Measurements from ENCODE around the gene EIF2B2.
"Not testable (repeated sequence)": the region's sequence is repeated elsewhere in the genome, so short reads cannot be mapped to it uniquely, and the experiment has no call there.

EIF2B2 gene

GRCh38 chr14:74988993-74989392 is 13.7 kb upstream of the EIF2B2 start:
- DNase-seq (ENCODE audit: low read depth in 3 of 3, low spot score in 1 of 3) = no peak

- not testable (repeated sequence) for DNase-seq (ENCODE audit: low read depth in 3 of 3, low spot score in 1 of 3)
These were observed 8.5 kb upstream of the EIF2B2 start for GRCh38 chr14:74994182-74994581.

- DNase-seq (ENCODE audit: low read depth in 3 of 3, low spot score in 1 of 3) = not testable (repeated sequence)
These were observed 6.9 kb upstream of the EIF2B2 start for GRCh38 chr14:74995781-74996180.

GRCh38 chr14:75001261-75001660 is 1.5 kb upstream of the EIF2B2 start:
- DNase-seq (ENCODE audit: low read depth in 3 of 3, low spot score in 1 of 3) = no peak

GRCh38 chr14:75001899-75002298 is 822 bp upstream of the EIF2B2 start:
- DNase-seq (ENCODE audit: low read depth in 3 of 3, low spot score in 1 of 3) = no peak

DNA sequence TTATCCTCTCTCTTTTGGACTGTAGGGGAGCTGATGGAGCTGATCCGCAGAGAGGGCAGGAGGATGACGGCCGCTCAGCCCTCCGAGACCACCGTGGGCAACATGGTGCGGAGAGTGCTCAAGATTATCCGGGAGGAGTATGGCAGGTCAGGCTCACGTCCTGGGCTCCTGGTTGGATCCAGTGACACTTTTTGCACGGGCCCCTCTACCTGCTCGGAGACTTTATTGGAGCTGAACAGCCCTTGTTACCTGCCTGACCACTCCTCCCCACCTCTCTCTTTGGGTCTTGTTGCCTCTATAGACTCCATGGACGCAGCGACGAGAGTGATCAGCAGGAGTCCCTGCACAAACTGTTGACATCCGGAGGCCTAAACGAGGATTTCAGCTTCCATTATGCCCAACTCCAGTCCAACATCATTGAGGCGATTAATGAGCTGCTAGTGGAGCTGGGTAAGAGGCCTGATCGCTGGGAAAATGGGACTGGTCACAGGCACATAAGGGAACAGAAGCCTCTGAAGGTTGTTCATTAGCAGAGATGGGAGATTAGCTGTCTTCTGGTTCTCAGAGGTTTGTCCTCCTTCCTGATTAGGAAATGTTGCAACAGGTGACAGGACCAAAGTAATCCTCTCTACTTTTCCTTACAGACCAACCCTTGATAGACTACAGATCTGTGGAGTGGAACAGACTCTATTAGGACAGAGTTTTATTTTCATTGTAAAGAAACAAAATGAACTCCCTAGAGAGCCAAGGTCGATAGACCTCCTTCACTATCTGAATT is 718 bp downstream of the EIF2B2 start:
- no peak for DNase-seq (ENCODE audit: low read depth in 3 of 3, low spot score in 1 of 3)

- no peak for DNase-seq (ENCODE audit: low read depth in 3 of 3, low spot score in 1 of 3)
These were observed 2.6 kb downstream of the EIF2B2 start for GRCh38 chr14:75005357-75005756.

GRCh38 chr14:75009176-75009575 is 6.5 kb downstream of the EIF2B2 start:
- DNase-seq (ENCODE audit: low read depth in 3 of 3, low spot score in 1 of 3) = no peak

DNA sequence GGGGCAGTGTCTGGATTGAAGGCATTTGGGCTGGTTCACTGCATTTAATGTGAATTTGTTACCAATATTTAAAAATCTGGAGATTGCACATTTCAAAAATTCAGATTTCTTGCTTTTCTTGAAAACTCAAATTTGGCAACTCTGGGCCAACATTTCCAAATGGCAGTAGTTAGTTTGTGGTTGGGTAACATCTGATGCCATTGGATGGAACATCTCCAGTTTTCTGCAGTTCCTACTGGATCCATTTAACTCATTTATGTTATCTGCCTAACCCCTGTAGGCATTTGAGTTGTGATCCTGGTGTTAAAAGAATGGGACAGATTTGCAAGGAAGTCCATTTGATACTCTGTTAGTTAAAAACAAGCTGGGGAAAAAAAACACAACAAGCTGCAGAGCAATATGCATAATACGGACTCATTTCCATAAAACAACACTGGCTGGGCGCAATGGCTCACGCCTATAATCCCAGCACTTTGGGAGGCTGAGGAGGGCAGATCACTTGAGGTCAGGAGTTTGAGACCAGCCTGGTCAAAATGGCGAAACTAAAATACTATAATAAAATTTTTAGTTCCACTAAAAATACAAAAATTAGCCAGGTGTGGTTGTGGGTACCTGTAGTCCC is 7.9 kb downstream of the EIF2B2 start:
- DNase-seq (ENCODE audit: low read depth in 3 of 3, low spot score in 1 of 3) = no peak

- no peak for DNase-seq (ENCODE audit: low read depth in 3 of 3, low spot score in 1 of 3)
These were observed 8.8 kb downstream of the EIF2B2 start for GRCh38 chr14:75011356-75011994.

GRCh38 chr14:75013290-75013689 is 10.6 kb downstream of the EIF2B2 start:
- no peak for DNase-seq (ENCODE audit: low read depth in 3 of 3, low spot score in 1 of 3)

GRCh38 chr14:75015496-75015895 is 12.8 kb downstream of the EIF2B2 start:
- no peak for DNase-seq (ENCODE audit: low read depth in 3 of 3, low spot score in 1 of 3)

DNA sequence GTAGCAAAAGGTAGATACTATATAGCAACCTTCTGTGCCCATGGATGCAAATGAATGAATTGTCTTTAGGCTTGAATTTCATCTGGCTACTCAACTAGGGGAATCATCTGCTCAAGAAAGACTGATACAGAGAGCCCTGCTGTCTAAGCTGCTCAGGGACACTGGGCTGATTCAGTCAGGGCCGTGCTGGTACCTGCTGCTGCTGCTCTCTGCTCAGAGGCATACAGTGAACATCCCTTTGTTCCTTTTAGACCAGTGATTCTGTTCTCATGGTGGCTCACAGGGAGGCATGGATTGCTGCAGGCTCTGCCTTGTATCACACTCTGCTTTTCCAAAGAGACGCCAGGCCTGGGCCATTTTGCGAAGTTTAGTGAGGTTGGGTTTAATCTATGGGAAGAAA is 14.1 kb downstream of the EIF2B2 start:
- DNase-seq (ENCODE audit: low read depth in 3 of 3, low spot score in 1 of 3) = no peak

DNA sequence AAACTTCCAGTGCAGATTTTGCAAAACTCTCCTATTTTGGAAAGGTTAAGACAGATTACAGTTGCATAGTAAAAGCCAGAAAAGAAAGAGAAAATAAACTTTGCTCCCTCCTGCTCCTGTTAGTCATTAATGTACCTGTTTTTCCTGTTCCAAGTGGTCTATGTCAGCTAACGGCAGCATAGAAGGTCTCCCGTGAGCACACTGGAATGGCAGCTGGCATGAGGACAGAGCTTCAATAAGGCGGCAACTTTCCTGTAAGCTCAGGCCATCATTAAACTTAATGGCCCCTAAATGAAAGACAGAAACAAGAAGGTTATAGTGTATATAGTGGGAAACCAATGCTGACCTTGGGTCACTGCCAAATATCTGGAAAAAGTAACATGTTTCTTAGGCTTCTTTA is 16.0 kb downstream of the EIF2B2 start:
- DNase-seq (ENCODE audit: low read depth in 3 of 3, low spot score in 1 of 3) = no peak

- DNase-seq (ENCODE audit: low read depth in 3 of 3, low spot score in 1 of 3) = no peak
These were observed 19.9 kb downstream of the EIF2B2 start for GRCh38 chr14:75022655-75023054.

DNA sequence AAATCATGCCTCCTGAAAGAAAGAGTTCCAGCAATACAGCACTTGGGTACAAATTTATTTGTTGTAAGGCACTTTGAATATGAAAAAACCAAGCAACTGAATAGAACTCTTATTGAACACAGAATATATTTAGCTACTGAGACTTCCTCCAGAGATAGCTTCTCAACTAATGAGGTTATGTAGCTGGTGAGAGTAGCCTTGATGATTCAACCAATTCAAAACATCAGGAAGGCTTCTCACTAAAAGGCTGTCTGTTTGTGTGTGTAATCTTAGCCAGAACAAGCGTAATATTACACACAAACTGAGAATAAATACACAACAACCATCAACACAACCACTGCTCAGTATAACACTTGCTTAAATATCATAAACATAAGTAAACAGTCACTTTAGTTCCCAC is 20.4 kb downstream of the EIF2B2 start:
- no peak for DNase-seq (ENCODE audit: low read depth in 3 of 3, low spot score in 1 of 3)

DNA sequence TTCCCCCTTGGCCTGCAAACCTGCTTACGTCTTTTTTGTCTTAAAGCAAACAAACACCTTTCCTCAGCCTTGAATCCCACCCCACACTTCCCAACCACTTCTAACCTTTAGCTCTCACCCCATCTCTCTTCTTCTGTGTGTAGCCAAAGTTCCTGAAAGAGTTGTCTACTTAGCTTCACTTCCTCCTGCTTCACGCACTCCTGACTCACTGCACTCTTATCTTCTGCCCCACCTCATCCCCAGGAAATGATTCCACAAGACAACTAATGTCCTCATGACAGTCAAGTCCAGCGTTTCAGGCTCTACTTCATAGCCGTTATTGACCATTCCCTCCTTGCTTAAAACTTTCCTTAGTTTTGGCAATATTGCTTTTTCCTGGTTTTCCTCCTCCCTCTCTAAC is 22.4 kb downstream of the EIF2B2 start:
- no peak for DNase-seq (ENCODE audit: low read depth in 3 of 3, low spot score in 1 of 3)

GRCh38 chr14:75025876-75026275 is 23.2 kb downstream of the EIF2B2 start:
- DNase-seq (ENCODE audit: low read depth in 3 of 3, low spot score in 1 of 3) = no peak

- DNase-seq (ENCODE audit: low read depth in 3 of 3, low spot score in 1 of 3) = no peak
These were observed 27.4 kb downstream of the EIF2B2 start for GRCh38 chr14:75030147-75030546.

- DNase-seq (ENCODE audit: low read depth in 3 of 3, low spot score in 1 of 3) = no peak
These were observed 30.2 kb downstream of the EIF2B2 start for GRCh38 chr14:75032939-75033338.

DNA sequence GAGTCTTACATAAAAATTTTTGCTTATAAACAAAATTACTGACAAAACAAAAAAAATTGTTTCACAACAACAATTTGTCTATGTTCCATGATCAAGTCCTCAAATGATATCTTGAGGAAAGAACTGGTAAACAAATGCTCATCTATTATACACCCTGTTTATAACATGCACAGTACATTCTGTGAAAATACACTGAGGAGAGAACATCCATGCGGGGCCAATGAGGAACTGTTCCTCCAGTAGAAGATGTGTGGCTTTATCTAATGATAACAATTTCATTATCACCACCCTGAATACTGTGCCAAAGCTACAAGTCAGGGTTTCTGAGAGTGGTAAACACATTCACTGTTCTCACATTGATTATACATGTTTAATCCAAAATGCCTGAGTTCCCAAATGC is 37.8 kb downstream of the EIF2B2 start:
- DNase-seq (ENCODE audit: low read depth in 3 of 3, low spot score in 1 of 3) = no peak

DNA sequence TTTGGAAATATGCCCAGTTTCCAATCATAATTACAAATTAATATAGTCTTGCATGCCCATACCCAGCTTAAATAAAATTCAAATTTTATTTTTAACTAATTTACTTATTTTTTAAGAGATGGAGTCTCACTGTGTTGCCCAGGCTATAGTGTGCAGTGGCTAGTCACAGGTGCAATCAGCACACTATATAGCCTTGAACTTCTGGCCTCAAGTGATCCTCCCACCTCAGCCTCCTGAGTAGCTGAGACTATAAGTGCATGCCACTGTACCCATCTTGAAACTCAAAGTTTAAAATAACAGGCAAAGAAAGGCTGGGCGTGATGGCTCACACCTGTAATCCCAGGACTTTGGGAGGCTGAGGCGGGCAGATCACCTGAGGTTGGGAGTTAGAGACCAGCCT is 38.2 kb downstream of the EIF2B2 start:
- DNase-seq (ENCODE audit: low read depth in 3 of 3, low spot score in 1 of 3) = no peak

Measured in stimulated activated CD4-positive, alpha-beta T cell treated with anti-CD3 and anti-CD28 coated beads, TNF-alpha, amount 100 ng/mL, for 1 hour (primary cell).